ENCODE measurements around the gene NALCN. TPM values are rescaled to one million over a fixed set of nuclear protein-coding genes. Genes with fewer than 3 reads are reported as not detected.
A peak's percentile ranks its signal among the peaks of the same experiment; 100 is the strongest.

NALCN gene
- polyA plus RNA-seq, 1 experiment, result 2.2 TPM

DNA sequence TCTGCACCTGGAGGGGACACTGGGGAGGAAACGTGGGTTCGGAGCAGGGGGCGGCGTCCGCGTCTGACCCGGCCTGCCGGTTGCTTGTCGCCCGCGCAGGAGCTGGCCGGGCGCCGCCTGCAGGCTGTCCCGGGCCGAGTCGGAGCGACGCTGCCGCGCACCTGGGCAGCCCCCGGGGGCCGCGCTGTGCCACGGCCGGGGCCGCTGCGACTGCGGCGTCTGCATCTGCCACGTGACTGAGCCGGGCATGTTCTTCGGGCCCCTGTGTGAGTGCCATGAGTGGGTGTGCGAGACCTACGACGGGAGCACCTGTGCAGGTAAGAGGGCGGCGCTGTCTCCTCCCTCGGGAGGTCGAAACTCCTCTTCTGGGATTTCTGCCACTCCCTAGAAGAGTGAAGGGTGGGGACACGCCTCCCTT is 37.5 kb upstream of the NALCN start:
- Histone ChIP-seq H3K4me3 (ENCODE audit: low read depth, low read length) (peak overlapping the region; percentile 51), H3K9me3 (ENCODE audit: control insufficient read depth, insufficient read depth, low read length) (no peaks in the 10 kb centered on the region), H3K27me3 (ENCODE audit: control insufficient read depth, insufficient read depth, low read length) (no peaks in the 10 kb centered on the region), H3K27ac (ENCODE audit: low read depth, low read length) (peak overlapping the region; percentile 54)
- TF ChIP-seq, protein P1, sequence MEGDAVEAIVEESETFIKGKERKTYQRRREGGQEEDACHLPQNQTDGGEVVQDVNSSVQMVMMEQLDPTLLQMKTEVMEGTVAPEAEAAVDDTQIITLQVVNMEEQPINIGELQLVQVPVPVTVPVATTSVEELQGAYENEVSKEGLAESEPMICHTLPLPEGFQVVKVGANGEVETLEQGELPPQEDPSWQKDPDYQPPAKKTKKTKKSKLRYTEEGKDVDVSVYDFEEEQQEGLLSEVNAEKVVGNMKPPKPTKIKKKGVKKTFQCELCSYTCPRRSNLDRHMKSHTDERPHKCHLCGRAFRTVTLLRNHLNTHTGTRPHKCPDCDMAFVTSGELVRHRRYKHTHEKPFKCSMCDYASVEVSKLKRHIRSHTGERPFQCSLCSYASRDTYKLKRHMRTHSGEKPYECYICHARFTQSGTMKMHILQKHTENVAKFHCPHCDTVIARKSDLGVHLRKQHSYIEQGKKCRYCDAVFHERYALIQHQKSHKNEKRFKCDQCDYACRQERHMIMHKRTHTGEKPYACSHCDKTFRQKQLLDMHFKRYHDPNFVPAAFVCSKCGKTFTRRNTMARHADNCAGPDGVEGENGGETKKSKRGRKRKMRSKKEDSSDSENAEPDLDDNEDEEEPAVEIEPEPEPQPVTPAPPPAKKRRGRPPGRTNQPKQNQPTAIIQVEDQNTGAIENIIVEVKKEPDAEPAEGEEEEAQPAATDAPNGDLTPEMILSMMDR (IDR thresholded peaks at IDR 0.05; ENCODE audit: low read depth, low read length), result no peak
- ChIA-PET CTCF (no interaction called here), POLR2A (no interaction called here)
- DNase-seq (ENCODE audit: low read depth, low spot score), result no peak

DNA sequence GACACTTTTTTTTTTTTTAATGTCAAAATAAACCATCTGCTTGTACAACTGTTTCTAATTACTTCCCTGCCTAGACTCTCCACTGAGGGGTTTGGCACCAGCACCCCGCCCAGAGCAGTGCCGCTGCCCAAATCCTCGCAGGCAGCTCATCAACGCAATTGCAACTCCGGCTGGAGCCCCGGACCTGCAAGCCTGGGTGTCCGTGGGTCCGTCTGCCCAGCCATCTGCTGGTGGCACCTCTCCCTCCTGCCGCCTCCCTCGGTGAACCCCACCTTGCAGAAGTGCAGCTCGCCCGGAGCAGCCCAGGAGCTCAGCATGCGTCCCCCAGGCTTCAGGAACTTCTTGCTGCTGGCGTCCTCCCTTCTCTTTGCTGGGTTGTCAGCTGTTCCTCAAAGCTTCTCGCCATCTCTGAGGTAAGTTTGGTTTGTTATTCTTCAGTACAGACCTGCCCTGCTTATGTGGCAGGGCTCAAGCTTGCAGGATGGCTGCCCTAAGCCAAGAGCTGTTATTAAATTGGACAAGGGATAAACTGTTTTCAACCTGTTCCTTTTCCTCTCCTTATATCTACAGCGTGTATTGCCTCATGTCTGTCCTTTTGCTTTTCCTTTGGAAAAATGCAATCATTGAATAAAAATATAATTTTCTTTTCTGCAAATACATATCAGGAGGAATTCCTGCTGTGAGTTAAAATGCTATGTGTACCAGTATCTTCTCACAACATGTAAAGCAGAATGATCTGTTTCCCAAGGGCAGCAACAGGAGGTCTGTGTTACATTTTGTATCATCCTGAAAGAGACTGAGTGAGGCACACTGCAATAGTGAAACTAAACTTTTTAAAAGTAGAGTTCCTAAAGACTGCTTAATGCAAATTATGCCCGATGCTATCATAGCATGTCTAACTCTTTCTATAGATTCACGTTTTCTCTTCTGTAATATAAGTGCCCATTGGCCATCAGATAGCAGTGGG is 36.5 kb upstream of the NALCN start, which contains the start of gene ITGBL1:
Gene ITGBL1 (plus strand): TSS at position 157 of the 967 bp plus-strand sequence. CDS start 159 bp downstream, at position 316.
- no peak for DNase-seq (ENCODE audit: low read depth, low spot score)
- POLR2A ChIA-PET, result interaction anchor here (0.6 kb wide), 1 partner anchor 308 kb away, joined by 3 read pairs; no protein-coding TSS in a partner anchor
- Histone ChIP-seq H3K4me3 (ENCODE audit: low read depth, low read length) (peak within 1 kb of the TSS; percentile 51), H3K27me3 (ENCODE audit: control insufficient read depth, insufficient read depth, low read length) (no peaks in the 10 kb centered on the region), H3K27ac (ENCODE audit: low read depth, low read length) (peak within 1 kb of the TSS; percentile 41), H3K9me3 (ENCODE audit: control insufficient read depth, insufficient read depth, low read length) (no peaks in the 10 kb centered on the region)
- TF ChIP-seq, protein P1 (IDR thresholded peaks at IDR 0.05; ENCODE audit: low read depth, low read length), result no peak
- CTCF ChIA-PET, result interaction anchor here (0.5 to 1.4 kb wide), 2 partner anchors 21 to 303 kb away, joined by 3 to 4 read pairs; no protein-coding TSS in a partner anchor

DNA sequence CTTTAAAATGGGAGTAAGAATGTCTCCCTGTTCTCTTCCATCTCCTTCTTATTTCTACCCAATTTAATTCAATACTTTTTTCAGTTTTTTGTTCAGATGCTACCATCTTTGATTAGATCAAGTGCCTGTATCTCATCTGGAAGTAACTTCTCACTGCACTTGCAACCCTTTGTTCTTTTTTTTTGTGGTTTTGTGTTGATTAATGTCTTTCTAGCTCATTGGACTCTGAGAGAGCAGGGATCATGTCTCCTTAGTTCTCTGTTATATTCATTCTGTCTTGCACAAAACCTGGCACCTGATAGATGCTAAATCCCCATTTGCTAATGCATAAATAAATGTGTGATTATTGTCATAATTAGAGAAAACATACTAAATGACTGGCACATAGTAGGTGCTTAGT is 35.3 kb upstream of the NALCN start:
- no peak overlapping the region for H3K4me3 ChIP-seq (ENCODE audit: low read depth, low read length)
- H3K27ac ChIP-seq (ENCODE audit: low read depth, low read length), result no peak overlapping the region
- ChIA-PET POLR2A (no interaction called here), CTCF (interaction anchor here (0.6 to 1.4 kb wide), 3 partner anchors 301 to 1227 kb away, joined by 3 to 4 read pairs (median 4); no protein-coding TSS in a partner anchor)
- DNase-seq (ENCODE audit: low read depth, low spot score), result no peak
- H3K27me3 ChIP-seq (ENCODE audit: control insufficient read depth, insufficient read depth, low read length), result no peaks in the 10 kb centered on the region
- H3K9me3 ChIP-seq (ENCODE audit: control insufficient read depth, insufficient read depth, low read length), result no peaks in the 10 kb centered on the region
- TF ChIP-seq, protein P1 (IDR thresholded peaks at IDR 0.05; ENCODE audit: low read depth, low read length), result no peak

DNA sequence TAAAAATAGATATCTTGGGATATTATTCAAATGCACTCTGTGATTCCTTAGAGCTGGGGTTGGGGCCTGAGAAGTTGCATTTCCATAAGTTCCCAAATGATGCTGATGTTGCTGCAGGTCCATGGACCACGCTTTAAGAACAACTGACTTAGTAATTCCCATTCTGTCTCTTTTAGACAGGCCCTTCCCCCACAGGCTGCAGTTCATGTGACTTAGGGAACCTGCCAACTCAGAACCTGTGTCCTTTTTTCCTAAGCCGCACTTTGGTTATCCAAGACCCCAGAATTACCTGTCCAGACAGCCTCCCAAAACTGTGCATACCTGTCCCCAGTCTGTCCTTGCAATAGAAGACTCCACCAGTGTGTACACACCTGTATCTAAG is 34.4 kb upstream of the NALCN start:
- TF ChIP-seq, protein P1 (IDR thresholded peaks at IDR 0.05; ENCODE audit: low read depth, low read length), result no peak
- Histone ChIP-seq H3K9me3 (ENCODE audit: control insufficient read depth, insufficient read depth, low read length) (no peaks in the 10 kb centered on the region), H3K4me3 (ENCODE audit: low read depth, low read length) (no peak overlapping the region), H3K27me3 (ENCODE audit: control insufficient read depth, insufficient read depth, low read length) (no peaks in the 10 kb centered on the region), H3K27ac (ENCODE audit: low read depth, low read length) (peak overlapping the region; percentile 77)
- POLR2A ChIA-PET, result no interaction called here
- CTCF ChIA-PET, result interaction anchor here (0.6 to 0.9 kb wide), 3 partner anchors 14 to 306 kb away, joined by 3 to 7 read pairs (median 4); no protein-coding TSS in a partner anchor
- DNase-seq (ENCODE audit: low read depth, low spot score), result no peak

Measured in AG04450 (cell line).